H1 (cell line): Measurements from ENCODE around the gene CABCOCO1.

ENCODE experiments used
- GTF2F1 ChIP-seq: IDR thresholded peaks from 2 replicates; pipeline ENCODE4 v1.6.1; 2012; ENCODE audit warnings: low read depth, low read length, improper control_type of control experiment, borderline replicate concordance
- TF ChIP-seq, protein P1 (sequence below), 3 experiments: IDR thresholded peaks; 1 replicate in 2 of 3; 2 replicates in 1 of 3; pipeline versions ENCODE4 v1.5.1 to v1.6.1; 2011; ENCODE audit warnings: low read length in 3 of 3, mild to moderate bottlenecking in 3 of 3, inconsistent platforms in 2 of 3, low read depth in 1 of 3, moderate library complexity in 1 of 3; ENCODE audit not compliant: insufficient read depth in 1 of 3; ENCODE audit errors: control extremely low read depth in 1 of 3

DNA sequence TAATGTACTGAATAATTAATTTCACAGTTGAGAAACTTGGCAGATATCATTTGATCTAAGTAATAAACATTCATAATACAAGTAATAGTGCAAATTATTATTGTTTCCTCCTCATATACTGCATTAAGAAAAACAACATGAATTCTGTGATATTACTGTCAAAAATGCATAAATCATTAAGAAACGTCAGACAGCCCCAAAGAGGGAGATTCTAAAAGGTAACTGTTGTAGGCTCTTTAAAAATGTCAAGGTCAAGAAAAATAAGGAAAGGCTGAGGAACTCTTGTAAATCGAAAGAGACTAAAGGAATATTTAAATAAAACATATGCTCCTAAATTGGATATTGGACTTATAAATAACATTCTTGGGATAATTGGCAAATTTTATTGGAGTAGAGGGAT, 67.9 kb downstream of the CABCOCO1 start:
- TF ChIP-seq GTF2F1: no peak
- TF ChIP-seq, protein P1, sequence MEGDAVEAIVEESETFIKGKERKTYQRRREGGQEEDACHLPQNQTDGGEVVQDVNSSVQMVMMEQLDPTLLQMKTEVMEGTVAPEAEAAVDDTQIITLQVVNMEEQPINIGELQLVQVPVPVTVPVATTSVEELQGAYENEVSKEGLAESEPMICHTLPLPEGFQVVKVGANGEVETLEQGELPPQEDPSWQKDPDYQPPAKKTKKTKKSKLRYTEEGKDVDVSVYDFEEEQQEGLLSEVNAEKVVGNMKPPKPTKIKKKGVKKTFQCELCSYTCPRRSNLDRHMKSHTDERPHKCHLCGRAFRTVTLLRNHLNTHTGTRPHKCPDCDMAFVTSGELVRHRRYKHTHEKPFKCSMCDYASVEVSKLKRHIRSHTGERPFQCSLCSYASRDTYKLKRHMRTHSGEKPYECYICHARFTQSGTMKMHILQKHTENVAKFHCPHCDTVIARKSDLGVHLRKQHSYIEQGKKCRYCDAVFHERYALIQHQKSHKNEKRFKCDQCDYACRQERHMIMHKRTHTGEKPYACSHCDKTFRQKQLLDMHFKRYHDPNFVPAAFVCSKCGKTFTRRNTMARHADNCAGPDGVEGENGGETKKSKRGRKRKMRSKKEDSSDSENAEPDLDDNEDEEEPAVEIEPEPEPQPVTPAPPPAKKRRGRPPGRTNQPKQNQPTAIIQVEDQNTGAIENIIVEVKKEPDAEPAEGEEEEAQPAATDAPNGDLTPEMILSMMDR (IDR thresholded peaks at IDR 0.05; ENCODE audit: control extremely low read depth in 1 of 3, insufficient read depth in 1 of 3, low read depth in 1 of 3, low read length in 3 of 3): no peak
